Adipose tissue (tissue), 3 donors: ENCODE results near the gene NECAB3. TPM values are rescaled to one million over a fixed set of nuclear protein-coding genes. Genes with fewer than 3 reads are reported as not detected.
"Not testable (repeated sequence)": the region's sequence is repeated elsewhere in the genome, so short reads cannot be mapped to it uniquely, and the experiment has no call there.

Source experiments
- H3K27ac ChIP-seq: one replicate; pipeline ENCODE4 v1.5.1; 2013; ENCODE audit warnings: low read depth, low read length
- WGBS, 3 donors: extraction: QIAGEN DNeasy Blood & Tissue Kit; methylation state at CpG; one replicate each; pipeline ENCODE4 v1.1.7; 2013; 5-methylcytosine and 5-hydroxymethylcytosine counted together
- polyA plus RNA-seq, 3 donors: library from polyadenylated mRNA; stranded (reverse); fragments of 200-250 nt; gene quantifications; one replicate each; pipeline ENCODE4 v1.2.3, GENCODE V29; 2013
- donor health status: healthy with polysubstance abuse.
- donor health status: Bipolar disorder and iron deficiency.
- donor health status: healthy.

The NECAB3 gene
- polyA plus RNA-seq, 3 donors: 14.6 to 25.7 (median 19.6) TPM

GRCh38 chr20:33700696-33701441, 26.6 kb upstream of the NECAB3 start:
- 92 to 96% (median 96%) methylated on average over 13 to 45 of the region's 45 CpGs for whole genome bisulfite sequencing, 3 donors
- not testable (repeated sequence) for H3K27ac ChIP-seq

GRCh38 chr20:33698966-33699365, 24.7 kb upstream of the NECAB3 start:
- not testable (repeated sequence) for H3K27ac ChIP-seq
- 93 to 100% (median 98%) methylated on average over 1 to 20 of the region's 27 CpGs for WGBS, 3 donors

- 61 to 80% (median 71%) methylated on average over 8 of the region's 8 CpGs for WGBS, 3 donors
- H3K27ac ChIP-seq: no peak overlapping the region
These were observed 22.9 kb upstream of the NECAB3 start for GRCh38 chr20:33697129-33697528.

- no peak overlapping the region for H3K27ac ChIP-seq
- WGBS, 3 donors: 64 to 88% (median 79%) methylated on average over 4 of the region's 4 CpGs
These were observed 22.2 kb upstream of the NECAB3 start for GRCh38 chr20:33696448-33696847.

- no peak overlapping the region for H3K27ac ChIP-seq
- 75 to 82% (median 79%) methylated on average over 6 of the region's 6 CpGs for WGBS, 3 donors
These were observed 20.4 kb upstream of the NECAB3 start for GRCh38 chr20:33694639-33695012.

- 74 to 76% (median 74%) methylated on average over 15 to 17 of the region's 17 CpGs for WGBS, 3 donors
- H3K27ac ChIP-seq: no peak overlapping the region
These were observed 19.8 kb upstream of the NECAB3 start for GRCh38 chr20:33693741-33694638.

- WGBS, 3 donors: 82 to 88% (median 85%) methylated on average over 5 of the region's 5 CpGs
- no peak overlapping the region for H3K27ac ChIP-seq
These were observed 19.1 kb upstream of the NECAB3 start for GRCh38 chr20:33693289-33693688.

GRCh38 chr20:33689973-33690372, 15.7 kb upstream of the NECAB3 start:
- WGBS, 3 donors: 30 to 69% (median 37%) methylated on average over 4 of the region's 4 CpGs
- no peak overlapping the region for H3K27ac ChIP-seq

GRCh38 chr20:33689493-33689892, 15.3 kb upstream of the NECAB3 start:
- WGBS, 3 donors: 88 to 97% (median 95%) methylated on average over 1 of the region's 1 CpG
- no peak overlapping the region for H3K27ac ChIP-seq

- no peak overlapping the region for H3K27ac ChIP-seq
- WGBS, 3 donors: 62 to 88% (median 86%) methylated on average over 3 of the region's 3 CpGs
These were observed 14.8 kb upstream of the NECAB3 start for GRCh38 chr20:33688938-33689424.

GRCh38 chr20:33687993-33688937, 14.0 kb upstream of the NECAB3 start:
- 80 to 95% (median 91%) methylated on average over 3 of the region's 3 CpGs for WGBS, 3 donors
- no peak overlapping the region for H3K27ac ChIP-seq

- H3K27ac ChIP-seq: no peak overlapping the region
- WGBS, 3 donors: 62 to 86% (median 71%) methylated on average over 8 of the region's 8 CpGs
These were observed 13.2 kb upstream of the NECAB3 start for GRCh38 chr20:33687370-33687915.

GRCh38 chr20:33686984-33687366, 12.7 kb upstream of the NECAB3 start:
- WGBS, 3 donors: 77 to 82% (median 80%) methylated on average over 14 of the region's 14 CpGs
- no peak overlapping the region for H3K27ac ChIP-seq

GRCh38 chr20:33686100-33686983, 12.1 kb upstream of the NECAB3 start, which contains the start of gene E2F1:
TSS of gene E2F1 (minus strand) at chr20:33686385. CDS start at chr20:33686264, 121 bp downstream.
- no peak within 1 kb of the TSS for H3K27ac ChIP-seq
- 2 to 3% (median 2%) methylated on average over 72 to 98 of the region's 101 CpGs for WGBS, 3 donors

- H3K27ac ChIP-seq: no peak overlapping the region
- WGBS, 3 donors: 1 to 4% (median 2%) methylated on average over 26 to 53 of the region's 53 CpGs
These were observed 11.3 kb upstream of the NECAB3 start for GRCh38 chr20:33685328-33686099.

- no peak overlapping the region for H3K27ac ChIP-seq
- 37 to 63% (median 46%) methylated on average over 9 to 10 of the region's 10 CpGs for WGBS, 3 donors
These were observed 10.5 kb upstream of the NECAB3 start for GRCh38 chr20:33684533-33685327.
